ENCODE measurements around the gene DOK7. TPM values are rescaled to one million over a fixed set of nuclear protein-coding genes. Genes with fewer than 3 reads are reported as not detected.

The DOK7 gene
- total RNA-seq, 1 experiment from 2014 or later: 0.26 TPM

DNA sequence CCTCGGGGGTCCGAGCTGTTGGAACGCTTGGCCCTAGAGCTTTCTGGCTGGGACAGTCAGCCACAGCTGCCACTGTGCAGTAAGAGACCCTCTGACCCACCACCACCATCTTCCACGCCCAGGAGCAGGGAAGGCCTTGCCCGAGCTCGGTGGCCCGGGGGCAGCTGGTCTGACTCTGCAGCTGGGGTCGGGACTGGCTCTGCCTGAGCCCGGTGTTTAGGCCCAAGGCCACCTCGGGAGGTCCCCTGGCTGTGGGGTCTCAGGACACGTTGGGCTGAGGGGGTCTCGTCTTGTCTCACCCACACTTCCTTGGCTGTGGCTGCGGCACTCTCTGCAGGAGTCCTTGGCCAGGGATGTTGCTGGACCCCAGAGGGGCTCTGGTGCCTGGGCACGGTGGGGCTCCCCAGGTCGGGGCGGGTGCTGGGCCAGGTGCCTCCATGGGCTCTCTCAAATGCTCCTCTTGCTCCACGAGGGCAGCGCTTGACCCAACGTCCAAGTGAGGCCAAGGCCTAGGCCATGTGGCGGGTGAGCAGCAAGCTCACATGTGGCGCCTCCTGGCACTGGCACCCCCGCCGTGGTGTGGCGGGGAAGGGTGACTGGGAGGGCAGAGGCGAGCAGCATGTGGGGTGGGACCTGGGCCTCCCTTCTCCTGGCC lies 22.9 kb downstream of the DOK7 start:
- H3K9me3 Mint-ChIP-seq: no peaks in the 10 kb centered on the region; a peak in 1 of 5 replicates
- peaks cover 95% of the 10 kb centered on the region for H3K27me3 Mint-ChIP-seq (ENCODE audit: low read depth)
- Histone ChIP-seq H3K4ac (ENCODE audit: low read depth, low read length) (no peak overlapping the region), H3K23me2 (ENCODE audit: insufficient read length, low read depth, low read length, poor library complexity, severe bottlenecking) (peaks cover 4% of the 10 kb centered on the region), H3K14ac (ENCODE audit: insufficient read depth, low read length) (no peak overlapping the region), H2AK5ac (ENCODE audit: insufficient read length, low read length) (no peak overlapping the region), H2BK12ac (ENCODE audit: insufficient read length, low read depth, low read length) (no peak overlapping the region), H3K9me3 (ENCODE audit: control insufficient read depth, low read depth, low read length) (no peaks in the 10 kb centered on the region), H4K20me1 (ENCODE audit: control insufficient read depth, insufficient read depth, insufficient read length) (no peaks in the 10 kb centered on the region), H2BK120ac (ENCODE audit: low read depth, low read length, poor library complexity, severe bottlenecking) (no peak overlapping the region), H3K79me2 (ENCODE audit: insufficient read depth, low read length) (no peaks in the 10 kb centered on the region), H2BK15ac (ENCODE audit: low read depth, low read length) (no peak overlapping the region), H3K79me1 (ENCODE audit: insufficient read depth, low read depth, low read length, poor library complexity, severe bottlenecking) (no peaks in the 10 kb centered on the region), H3K56ac (ENCODE audit: insufficient read length, low read depth, low read length) (no peak overlapping the region), H3K4me1 (ENCODE audit: insufficient read depth, low read length) (peaks cover 4% of the 10 kb centered on the region; the same call in 1 of the 2 replicates), H2BK20ac (ENCODE audit: low read depth, low read length, poor library complexity, severe bottlenecking) (no peak overlapping the region), H3K4me2 (ENCODE audit: insufficient read depth, insufficient read length, low read length) (no peak overlapping the region), H3K27me3 (ENCODE audit: insufficient read depth, low read length) (peaks cover 25% of the 10 kb centered on the region; the same call in 1 of the 2 replicates), H4K91ac (ENCODE audit: insufficient read length, low read depth, low read length) (no peak overlapping the region), H2AFZ (ENCODE audit: low read length) (no peak overlapping the region), H4K8ac (replicated peaks; ENCODE audit: insufficient read length, low read depth, low read length) (no peak overlapping the region), H3K27ac (ENCODE audit: insufficient read length, low read depth, low read length) (no peak overlapping the region), H2BK5ac (ENCODE audit: insufficient read length, low read length) (no peak overlapping the region), H3K23ac (ENCODE audit: insufficient read length, low read depth, low read length) (no peak overlapping the region), H3K9ac (ENCODE audit: extremely low read depth, insufficient read length, low read length) (no peak overlapping the region), H3T11ph (ENCODE audit: low read length) (no peak overlapping the region), H3K18ac (ENCODE audit: insufficient read length, low read depth, low read length) (no peak overlapping the region), H4K5ac (ENCODE audit: insufficient read length, low read depth, low read length) (no peak overlapping the region)
- no peak overlapping the region for H3K4me3 Mint-ChIP-seq
- H3K4me1 Mint-ChIP-seq: peaks cover 18 to 45% of the 10 kb centered on the region in 2 experiments
- TF ChIP-seq, protein P1, sequence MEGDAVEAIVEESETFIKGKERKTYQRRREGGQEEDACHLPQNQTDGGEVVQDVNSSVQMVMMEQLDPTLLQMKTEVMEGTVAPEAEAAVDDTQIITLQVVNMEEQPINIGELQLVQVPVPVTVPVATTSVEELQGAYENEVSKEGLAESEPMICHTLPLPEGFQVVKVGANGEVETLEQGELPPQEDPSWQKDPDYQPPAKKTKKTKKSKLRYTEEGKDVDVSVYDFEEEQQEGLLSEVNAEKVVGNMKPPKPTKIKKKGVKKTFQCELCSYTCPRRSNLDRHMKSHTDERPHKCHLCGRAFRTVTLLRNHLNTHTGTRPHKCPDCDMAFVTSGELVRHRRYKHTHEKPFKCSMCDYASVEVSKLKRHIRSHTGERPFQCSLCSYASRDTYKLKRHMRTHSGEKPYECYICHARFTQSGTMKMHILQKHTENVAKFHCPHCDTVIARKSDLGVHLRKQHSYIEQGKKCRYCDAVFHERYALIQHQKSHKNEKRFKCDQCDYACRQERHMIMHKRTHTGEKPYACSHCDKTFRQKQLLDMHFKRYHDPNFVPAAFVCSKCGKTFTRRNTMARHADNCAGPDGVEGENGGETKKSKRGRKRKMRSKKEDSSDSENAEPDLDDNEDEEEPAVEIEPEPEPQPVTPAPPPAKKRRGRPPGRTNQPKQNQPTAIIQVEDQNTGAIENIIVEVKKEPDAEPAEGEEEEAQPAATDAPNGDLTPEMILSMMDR (conservative IDR thresholded peaks at IDR 0.05): no peak
- no peak overlapping the region for H3K27ac Mint-ChIP-seq
- DNase-seq: no peak
- no peaks in the 10 kb centered on the region for H3K36me3 Mint-ChIP-seq (ENCODE audit: insufficient read depth in 1 of 3, low read depth in 3 of 3)
- no CpG with 5 or more reads among the region's 25 CpGs for WGBS (ENCODE audit: extremely low coverage, insufficient read length, low lambda C conversion rate)

Data from H9 (cell line).